ENCODE results near the gene SSTR5. TPM values are rescaled to one million over a fixed set of nuclear protein-coding genes. Genes with fewer than 3 reads are reported as not detected.

SSTR5 gene
- total RNA-seq, 1 donor from 2014 or later, result 22.6 TPM

- H3K4me3 ChIP-seq, result no peak overlapping the region
- no peak for TF ChIP-seq CTCF (IDR thresholded peaks at IDR 0.05; ENCODE audit: borderline replicate concordance)
- intact Hi-C loops (cut with micrococcal nuclease), result no loop called here
- H3K4me1 ChIP-seq, result peaks cover 25% of the 10 kb centered on the region
- H3K27ac ChIP-seq (replicated peaks), result no peak overlapping the region
- H3K36me3 ChIP-seq, result no peaks in the 10 kb centered on the region
- DNase-seq, result no peak
- no peaks in the 10 kb centered on the region for H3K9me3 ChIP-seq (replicated peaks)
- H3K27me3 ChIP-seq (ENCODE audit: low read depth), result peaks cover 84% of the 10 kb centered on the region
These were observed 45.1 kb upstream of the SSTR5 start for GRCh38 chr16:1027501-1027815.

GRCh38 chr16:1028056-1028455, 44.5 kb upstream of the SSTR5 start:
- peaks cover 78% of the 10 kb centered on the region for H3K27me3 ChIP-seq (ENCODE audit: low read depth)
- TF ChIP-seq CTCF (IDR thresholded peaks at IDR 0.05; ENCODE audit: borderline replicate concordance), result no peak
- no peaks in the 10 kb centered on the region for H3K36me3 ChIP-seq
- no peak overlapping the region for H3K27ac ChIP-seq (replicated peaks)
- no peak overlapping the region for H3K4me3 ChIP-seq
- DNase-seq, result no peak
- peaks cover 24% of the 10 kb centered on the region for H3K4me1 ChIP-seq
- intact Hi-C loops (cut with micrococcal nuclease), result no loop called here
- H3K9me3 ChIP-seq (replicated peaks), result no peaks in the 10 kb centered on the region

GRCh38 chr16:1028524-1029258, 43.9 kb upstream of the SSTR5 start:
- H3K9me3 ChIP-seq (replicated peaks), result no peaks in the 10 kb centered on the region
- intact Hi-C loops (cut with micrococcal nuclease), result no loop called here
- no peak overlapping the region for H3K4me3 ChIP-seq
- H3K4me1 ChIP-seq, result peaks cover 24% of the 10 kb centered on the region
- H3K36me3 ChIP-seq, result no peaks in the 10 kb centered on the region
- DNase-seq, result no peak
- H3K27ac ChIP-seq (replicated peaks), result no peak overlapping the region
- TF ChIP-seq CTCF (IDR thresholded peaks at IDR 0.05; ENCODE audit: borderline replicate concordance), result no peak
- H3K27me3 ChIP-seq (ENCODE audit: low read depth), result peaks cover 72% of the 10 kb centered on the region

- TF ChIP-seq CTCF (IDR thresholded peaks at IDR 0.05; ENCODE audit: borderline replicate concordance), result no peak
- DNase-seq, result no peak
- no peaks in the 10 kb centered on the region for H3K9me3 ChIP-seq (replicated peaks)
- H3K27ac ChIP-seq (replicated peaks), result no peak overlapping the region
- H3K4me1 ChIP-seq, result peaks cover 24% of the 10 kb centered on the region
- intact Hi-C loops (cut with micrococcal nuclease), result no loop called here
- H3K36me3 ChIP-seq, result no peaks in the 10 kb centered on the region
- H3K4me3 ChIP-seq, result no peak overlapping the region
- H3K27me3 ChIP-seq (ENCODE audit: low read depth), result peaks cover 67% of the 10 kb centered on the region
These were observed 43.3 kb upstream of the SSTR5 start for GRCh38 chr16:1029259-1029545.

- intact Hi-C loops (cut with micrococcal nuclease), result loop anchor here (10.0 kb wide), 1 partner anchor 196 kb away; no protein-coding TSS in a partner anchor
- Histone ChIP-seq H3K36me3 (no peaks in the 10 kb centered on the region), H3K9me3 (replicated peaks) (no peaks in the 10 kb centered on the region), H3K27me3 (ENCODE audit: low read depth) (peaks cover 63% of the 10 kb centered on the region), H3K27ac (replicated peaks) (no peak overlapping the region), H3K4me3 (no peak overlapping the region), H3K4me1 (peaks cover 24% of the 10 kb centered on the region)
- no peak for DNase-seq
- TF ChIP-seq CTCF (IDR thresholded peaks at IDR 0.05; ENCODE audit: borderline replicate concordance), result no peak
These were observed 42.1 kb upstream of the SSTR5 start for GRCh38 chr16:1030473-1030901.

Data from left ventricle myocardium inferior (tissue), 1 donor.